Body of pancreas (tissue), 4 donors: ENCODE data around the gene PKM. TPM values are rescaled to one million over a fixed set of nuclear protein-coding genes. Genes with fewer than 3 reads are reported as not detected.
A peak's percentile ranks its signal among the peaks of the same experiment; 100 is the strongest.

Experiments used
- ATAC-seq: fragments of 150-250 bp; one replicate; pipeline ENCODE4 v1.9.1; 2016
- DNase-seq, 4 donors: peaks; one replicate each; pipeline ENCODE4 v3.0.0-alpha.2; 2019
- H3K27ac ChIP-seq, 4 donors: fragments of 200-600 bp; sonication (generic); 1 replicate in 3 of 4; 2 replicates in 1 of 4; pipeline versions ENCODE4 v1.5.1 to v1.6.1; 2016 to 2019; ENCODE audit warnings: mild to moderate bottlenecking in 1 of 4, mixed read lengths in 1 of 4, moderate library complexity in 1 of 4
- H3K27me3 ChIP-seq, 2 donors: fragments of 200-600 bp; sonication (generic); one replicate each; pipeline ENCODE4 v1.6.0; 2016; ENCODE audit warnings: mild to moderate bottlenecking in 1 of 2
- H3K36me3 ChIP-seq, 2 donors: fragments of 200-600 bp; sonication (generic); replicated peaks in 1 of 2; 2 replicates each; pipeline ENCODE4 v1.5.1; 2016; ENCODE audit warnings: low read depth in 2 of 2; ENCODE audit not compliant: insufficient read depth in 1 of 2
- H3K4me1 ChIP-seq: fragments of 200-600 bp; sonication (generic); one replicate; pipeline ENCODE4 v1.6.0; 2016
- H3K4me3 ChIP-seq, 2 donors: fragments of 200-600 bp; sonication (generic); 1 replicate in 1 of 2; 2 replicates in 1 of 2; pipeline ENCODE4 v1.5.1; 2016 to 2019
- H3K9me3 ChIP-seq, 3 donors: fragments of 200-600 bp; sonication (generic); 1 replicate in 2 of 3; 2 replicates in 1 of 3; pipeline ENCODE4 v1.5.1; 2016
- CTCF ChIP-seq, 7 experiments: fragments of 450-650 bp in 4 of 7; fragments of 200-600 bp in 3 of 7; sonication (generic) in 3 of 7; IDR thresholded peaks; one replicate each; pipeline ENCODE4 v1.5.1; 2016 to 2019; ENCODE audit warnings: antibody characterized with exemption in 7 of 7
- POLR2A ChIP-seq, 3 donors: fragments of 450-650 bp; IDR thresholded peaks; one replicate each; pipeline ENCODE4 v1.6.1; 2016; ENCODE audit warnings: antibody characterized with exemption in 3 of 3, mild to moderate bottlenecking in 2 of 3
- WGBS, 2 donors: methylation state at CpG; one replicate each; pipeline ENCODE4 v1.1.5; 2017; 5-methylcytosine and 5-hydroxymethylcytosine counted together
- intact Hi-C: fragments of 100-400 bp; cut with DNase I; formaldehyde crosslinking; loops from one replicate; pipeline ENCODE4 v1.15.1; 2023
- total RNA-seq, 2 donors: library from RNA; depleted of rRNA; stranded (reverse); fragments of >200 nt; gene quantifications; one replicate each; pipeline ENCODE4 v1.1.0, GENCODE V29; 2016

Gene PKM
- total RNA-seq, 2 donors from 2014 or later: 96.9 to 105 TPM

GRCh38 chr15:72231833-72232478, 966 bp upstream of the PKM start:
- H3K27ac ChIP-seq: peak overlapping the region; percentile 77 to 94 (median 90)
- no peaks in the 10 kb centered on the region for H3K36me3 ChIP-seq
- WGBS, 2 donors: 2% methylated on average over 14 to 16 of the region's 16 CpGs
- DNase-seq (peak in 3 of 4 donors; percentile 48 to 66 (median 54)), ATAC-seq (peak; percentile 14)
- no peak for TF ChIP-seq CTCF (IDR thresholded peaks at IDR 0.05)
- H3K9me3 ChIP-seq: no peaks in the 10 kb centered on the region
- H3K4me1 ChIP-seq: peaks cover 33% of the 10 kb centered on the region
- intact Hi-C loops: no loop called here
- H3K4me3 ChIP-seq: peak overlapping the region; percentile 74 to 82
- H3K27me3 ChIP-seq: no peaks in the 10 kb centered on the region

GRCh38 chr15:72230197-72231065, 559 bp downstream of the PKM start:
- H3K4me3 ChIP-seq: peak overlapping the region; percentile 74 to 82
- DNase-seq (peak; percentile 76 to 89 (median 82)), ATAC-seq (peak; percentile 45)
- intact Hi-C loops: no loop called here
- H3K27me3 ChIP-seq: no peaks in the 10 kb centered on the region
- H3K4me1 ChIP-seq: peaks cover 38% of the 10 kb centered on the region
- no peak for TF ChIP-seq CTCF (IDR thresholded peaks at IDR 0.05)
- peak in 1 of 3 donors; percentile 44 for TF ChIP-seq POLR2A (IDR thresholded peaks at IDR 0.05)
- peak overlapping the region; percentile 77 to 94 (median 90) for H3K27ac ChIP-seq
- no peaks in the 10 kb centered on the region for H3K9me3 ChIP-seq
- no peaks in the 10 kb centered on the region for H3K36me3 ChIP-seq
- WGBS, 2 donors: 0 to 1% methylated on average over 57 to 69 of the region's 79 CpGs

DNA sequence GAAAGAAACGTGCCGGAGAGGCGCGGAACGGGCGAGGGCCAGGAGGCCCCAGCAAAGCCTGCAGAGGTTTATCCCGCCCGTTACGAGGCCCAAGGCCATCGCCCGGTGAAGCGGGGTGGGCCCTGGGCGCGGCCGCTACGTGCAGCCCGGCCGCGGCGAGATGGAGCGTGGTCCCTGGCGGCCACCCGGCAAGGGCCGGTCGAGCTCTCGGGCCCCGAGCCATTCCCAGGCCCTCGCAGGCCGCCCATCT, 1.1 kb downstream of the PKM start:
- peaks cover 38% of the 10 kb centered on the region for H3K4me1 ChIP-seq

GRCh38 chr15:72229076-72229946, 1.7 kb downstream of the PKM start:
- no peaks in the 10 kb centered on the region for H3K27me3 ChIP-seq
- DNase-seq (no peak), ATAC-seq (no peak)
- TF ChIP-seq CTCF (IDR thresholded peaks at IDR 0.05): no peak
- H3K36me3 ChIP-seq: no peaks in the 10 kb centered on the region
- 11 to 14% methylated on average over 25 of the region's 25 CpGs for WGBS, 2 donors
- peak overlapping the region; percentile 74 to 82 for H3K4me3 ChIP-seq
- H3K4me1 ChIP-seq: peaks cover 38% of the 10 kb centered on the region
- intact Hi-C loops: no loop called here
- H3K9me3 ChIP-seq: no peaks in the 10 kb centered on the region
- H3K27ac ChIP-seq: peak overlapping the region in 3 of 4 donors; percentile 88 to 94 (median 93)

More for the DNA sequence above, 1.1 kb downstream of the PKM start:
- ATAC-seq: peak; percentile 1
- intact Hi-C loops: no loop called here
- no peaks in the 10 kb centered on the region for H3K9me3 ChIP-seq
- peak overlapping the region; percentile 77 to 94 (median 90) for H3K27ac ChIP-seq
- peak overlapping the region; percentile 74 to 82 for H3K4me3 ChIP-seq
- DNase-seq: no peak
- no peak for TF ChIP-seq POLR2A (IDR thresholded peaks at IDR 0.05)
- no peaks in the 10 kb centered on the region for H3K36me3 ChIP-seq
- no peaks in the 10 kb centered on the region for H3K27me3 ChIP-seq
- whole genome bisulfite sequencing, 2 donors: 0% methylated on average over 16 to 29 of the region's 29 CpGs

DNA sequence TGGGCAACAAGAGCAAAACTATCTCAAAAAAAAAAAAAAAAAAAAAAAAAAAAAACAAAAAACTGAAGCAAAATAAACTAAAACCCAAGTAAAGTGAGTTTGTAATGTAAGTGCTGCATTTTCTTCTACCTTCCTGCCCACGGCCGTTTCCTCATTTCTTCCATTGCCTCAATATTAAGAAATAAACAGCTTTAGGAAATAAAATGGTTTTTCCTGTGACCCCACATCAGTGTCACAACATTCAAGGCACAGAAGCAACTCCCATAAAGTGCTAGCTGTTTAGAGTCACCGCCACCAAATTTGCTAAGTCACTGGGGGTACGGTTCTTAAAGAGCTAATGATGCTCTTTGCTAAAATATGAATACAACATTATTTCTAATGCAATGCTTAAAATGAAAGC, 3.3 kb downstream of the PKM start:
- Histone ChIP-seq H3K4me1 (peaks cover 35% of the 10 kb centered on the region), H3K27ac (peak overlapping the region in 1 of 4 donors; percentile 94), H3K36me3 (no peaks in the 10 kb centered on the region), H3K27me3 (no peaks in the 10 kb centered on the region), H3K4me3 (no peak overlapping the region), H3K9me3 (no peaks in the 10 kb centered on the region)
- intact Hi-C loops: no loop called here
- TF ChIP-seq CTCF (IDR thresholded peaks at IDR 0.05) (no peak), POLR2A (IDR thresholded peaks at IDR 0.05) (no peak)
- ATAC-seq (no peak), DNase-seq (no peak)
- WGBS, 2 donors: 75 to 91% methylated on average over 4 of the region's 4 CpGs
